ENCODE data around the gene SGMS2.

SGMS2 gene

DNA sequence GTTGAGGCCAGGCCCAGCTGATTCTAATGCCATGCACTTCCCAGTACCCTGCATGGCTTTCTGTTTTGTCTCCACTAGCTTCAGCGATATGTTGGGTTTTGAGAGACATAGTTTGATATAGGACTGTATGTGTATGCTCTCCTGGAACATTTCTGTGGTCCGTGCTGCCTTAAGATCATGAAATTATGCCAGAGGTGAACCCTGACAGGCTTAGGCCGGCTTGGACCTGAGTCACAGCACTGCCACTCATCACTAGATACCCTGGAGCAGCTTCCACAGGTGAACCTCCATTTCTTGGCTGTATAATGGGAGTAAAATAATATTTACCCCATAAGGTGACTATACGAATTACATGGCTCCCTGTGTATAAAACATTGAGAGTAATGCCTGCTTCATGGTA lies 6.4 kb downstream of the SGMS2 start:
- DNase-seq = no peak

DNA sequence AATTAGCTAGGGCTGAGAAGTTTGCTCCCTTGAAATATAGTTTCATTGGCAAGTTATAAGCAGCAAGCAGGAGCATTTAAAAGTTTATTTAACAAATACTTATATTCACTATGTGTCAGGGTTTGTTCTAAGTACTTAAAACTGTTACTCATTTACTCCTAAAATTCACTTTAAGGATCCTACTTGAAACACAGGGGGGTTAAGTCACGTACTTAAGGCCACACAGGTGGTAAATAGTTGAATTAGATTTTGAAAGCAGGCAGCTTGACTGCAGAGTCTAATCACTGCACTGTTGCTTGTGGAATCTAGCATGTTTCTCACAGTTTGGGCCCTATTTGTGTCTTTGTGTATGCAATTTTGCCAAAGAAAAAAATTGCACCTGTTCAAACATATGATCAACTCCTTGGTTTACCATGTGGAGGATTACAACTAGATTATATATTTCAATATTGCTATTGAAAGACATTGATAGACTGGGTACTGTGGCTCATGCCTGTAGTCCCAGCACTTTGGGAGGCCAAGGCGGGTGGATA lies 7.6 kb downstream of the SGMS2 start:
- no peak for DNase-seq

DNA sequence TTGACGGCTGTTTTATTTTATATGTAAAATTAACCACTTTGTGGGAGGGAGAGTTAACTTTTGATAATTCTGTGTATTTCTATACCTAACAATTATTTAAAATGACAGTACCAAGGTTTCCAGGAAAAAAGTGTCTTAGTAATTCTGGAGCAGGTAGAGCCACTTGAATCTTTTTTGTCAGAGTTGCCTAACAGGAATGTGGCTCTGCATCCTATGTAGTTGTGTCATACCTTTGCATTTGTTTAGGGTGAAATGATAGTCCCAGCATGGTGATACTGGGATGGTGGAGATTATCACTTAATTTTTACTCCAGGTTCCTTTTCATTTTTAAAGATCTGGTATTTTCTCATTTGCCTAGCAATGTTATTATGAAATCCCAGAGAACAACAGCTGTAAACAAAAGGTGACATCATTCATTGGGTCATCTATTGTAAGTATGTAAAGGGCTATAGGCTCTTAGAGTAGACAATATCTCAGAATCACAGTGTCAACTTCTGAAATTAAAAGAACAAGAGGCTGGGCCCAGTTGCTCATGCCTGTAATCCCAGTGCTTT lies 9.6 kb downstream of the SGMS2 start:
- DNase-seq = no peak

DNA sequence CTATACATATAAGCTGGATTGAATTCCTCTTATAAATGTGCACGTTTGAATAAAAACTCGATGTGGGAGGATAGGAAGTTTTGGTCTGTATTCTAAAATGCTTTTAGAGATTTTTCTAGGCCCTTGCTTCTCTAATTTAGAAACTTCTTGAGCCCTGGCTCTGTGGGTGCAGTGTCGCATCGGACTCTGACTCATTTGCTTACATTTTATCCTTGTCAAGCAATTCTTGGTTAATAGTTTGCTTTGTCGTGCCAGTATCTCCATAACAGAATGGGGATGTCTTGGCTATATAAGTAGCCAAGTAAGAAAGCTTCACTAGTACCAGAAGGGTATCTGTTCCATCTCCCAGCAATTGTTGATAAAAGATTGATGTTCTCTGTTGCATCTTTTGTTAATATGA lies 10.7 kb downstream of the SGMS2 start:
- no peak for DNase-seq

DNA sequence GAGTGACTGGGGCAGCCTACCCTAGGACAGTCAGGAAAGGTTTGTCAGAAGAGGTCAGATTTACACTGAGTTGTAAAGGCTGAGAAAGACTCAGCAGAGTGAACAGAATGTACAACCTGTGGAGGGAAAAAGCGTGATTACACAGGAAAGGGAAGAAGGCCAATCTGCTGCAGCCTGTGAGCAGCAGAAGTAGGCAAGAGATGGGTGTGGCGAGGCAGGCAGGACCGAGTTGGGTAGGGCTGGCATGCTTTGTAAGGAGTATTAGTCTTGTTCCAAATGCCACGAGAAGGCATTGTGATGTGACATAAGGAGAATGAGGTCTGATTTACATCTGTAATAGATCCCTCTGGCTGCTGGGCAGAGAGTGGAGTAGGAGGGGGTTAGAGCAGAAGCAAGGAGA lies 12.6 kb downstream of the SGMS2 start:
- no peak for DNase-seq

DNA sequence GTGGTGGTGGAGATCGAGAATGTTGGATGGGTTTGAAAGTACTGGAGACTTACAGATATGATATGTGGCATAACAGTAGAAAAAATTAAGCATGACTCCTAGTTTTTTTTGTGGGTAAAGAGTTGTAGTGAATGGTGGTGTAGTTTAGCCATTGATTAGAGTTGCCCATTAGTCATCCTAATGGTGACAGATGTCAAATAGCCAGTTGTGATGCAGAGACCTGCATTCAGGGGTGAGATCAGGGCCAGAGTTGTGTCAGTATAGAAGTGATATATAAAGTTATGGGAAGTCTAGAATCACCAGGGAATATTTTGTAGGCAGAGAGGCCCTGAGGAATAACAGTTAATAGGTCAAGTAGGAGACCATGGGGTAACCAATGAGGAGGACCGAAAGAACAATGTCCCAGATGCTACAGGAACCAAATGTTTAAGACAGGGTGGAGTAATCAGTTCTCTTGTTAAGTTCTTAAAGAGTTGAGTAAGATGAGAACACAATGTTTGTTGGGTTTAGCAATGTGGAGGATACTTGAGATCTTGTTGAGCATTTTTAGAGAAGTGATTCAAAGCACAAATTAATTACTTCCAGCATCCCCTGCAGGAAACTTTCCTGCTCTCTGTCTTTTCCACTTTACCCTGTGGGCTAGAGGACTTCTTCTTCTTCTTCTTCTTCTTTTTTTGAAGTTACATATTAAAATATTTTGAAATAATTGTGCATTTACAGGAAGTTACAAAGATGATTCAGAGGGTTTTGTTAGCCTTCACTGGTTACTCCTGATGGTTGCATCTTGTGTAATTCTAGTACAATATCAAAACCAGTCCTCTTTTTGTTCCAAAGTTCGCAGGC lies 13.3 kb downstream of the SGMS2 start:
- DNase-seq = no peak

DNA sequence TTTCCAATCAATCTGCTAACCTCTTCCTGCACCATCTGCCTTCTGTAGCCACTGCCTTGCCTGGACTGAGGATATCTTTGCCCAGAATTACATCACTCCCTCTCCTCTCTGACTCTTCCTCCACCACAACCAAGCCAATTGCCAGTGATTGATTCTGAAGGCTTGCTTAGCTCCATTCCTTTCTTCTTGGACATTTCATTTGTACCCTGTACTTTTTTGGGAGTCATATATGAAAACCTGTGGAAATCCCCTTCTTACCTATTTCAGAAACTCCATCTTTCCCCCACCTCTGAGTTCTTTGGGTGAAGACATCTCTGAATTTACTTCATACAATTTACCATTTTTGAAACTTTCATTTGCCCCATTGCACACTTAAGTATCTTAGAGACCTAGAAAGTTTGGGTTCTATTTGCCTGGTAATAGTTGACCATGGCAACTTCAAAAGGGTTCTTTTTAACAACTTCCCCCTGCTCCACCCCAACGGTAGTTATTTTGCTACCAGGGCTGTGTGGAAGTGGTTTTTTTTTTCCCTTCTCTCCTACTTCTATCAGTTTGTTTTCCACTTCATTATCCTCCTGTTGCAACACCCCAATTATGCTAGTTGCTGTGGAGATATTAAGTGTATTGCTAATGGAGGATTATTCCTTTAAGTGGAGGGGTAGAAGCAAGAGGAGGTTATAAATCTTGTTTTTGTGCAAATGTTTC lies 14.3 kb downstream of the SGMS2 start:
- DNase-seq = no peak

DNA sequence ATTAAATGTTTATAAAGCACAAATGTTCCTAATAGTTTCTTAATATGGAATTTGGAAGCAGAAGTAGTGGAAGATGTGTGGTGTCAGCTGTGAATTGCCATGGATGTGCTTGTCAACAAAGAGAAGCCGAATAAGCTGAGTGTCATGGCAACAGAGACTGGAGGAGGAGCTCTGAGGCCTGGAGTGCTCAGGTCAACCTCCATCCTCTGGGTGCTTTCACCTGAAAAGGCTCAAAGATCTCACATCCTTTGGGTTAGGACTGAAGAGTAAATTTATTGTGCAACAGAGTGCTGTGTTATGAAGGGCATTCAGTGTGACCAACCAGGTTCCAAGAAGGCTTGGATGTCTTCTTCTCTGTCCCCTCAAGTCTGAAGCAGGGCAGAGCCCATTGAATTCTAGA lies 18.7 kb downstream of the SGMS2 start:
- no peak for DNase-seq

DNA sequence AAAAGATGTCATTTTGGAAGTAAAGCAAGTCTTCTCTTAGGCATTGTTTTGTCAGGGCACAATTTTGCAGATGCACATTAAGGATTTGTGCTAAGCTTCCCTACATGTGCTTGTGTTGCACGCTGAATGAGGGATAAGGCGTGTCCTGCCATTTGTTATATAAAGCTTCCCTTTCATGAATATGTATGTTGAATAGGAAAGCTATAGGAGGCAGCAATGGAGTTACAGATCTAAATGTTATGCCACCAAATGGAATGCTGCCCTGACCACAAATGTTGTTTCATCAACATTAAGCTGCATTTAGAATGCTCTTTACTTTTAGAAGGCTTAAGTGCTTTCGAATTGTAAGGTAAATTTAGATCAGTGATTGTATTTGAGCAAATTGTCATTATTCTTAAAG lies 20.9 kb downstream of the SGMS2 start:
- no peak for DNase-seq

DNA sequence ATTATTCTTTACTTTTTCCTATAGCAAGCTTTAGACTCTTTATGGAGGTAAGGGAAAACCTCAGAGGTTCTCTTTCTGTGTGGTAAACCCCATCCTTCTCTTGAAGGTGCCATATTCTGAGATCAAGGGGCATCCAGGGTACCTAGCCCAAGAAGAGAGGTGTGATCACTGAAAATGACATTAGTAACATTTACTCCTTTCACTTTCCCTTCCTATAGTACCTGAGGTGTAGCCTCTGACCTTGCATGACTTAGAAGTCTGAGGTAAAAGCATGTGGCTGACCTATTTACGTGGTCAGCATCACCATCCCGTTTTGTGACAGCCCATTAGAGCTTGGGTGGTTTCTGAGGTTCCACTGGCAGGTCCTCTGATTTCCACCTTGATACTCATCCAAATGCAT lies 25.7 kb downstream of the SGMS2 start:
- DNase-seq = no peak

DNA sequence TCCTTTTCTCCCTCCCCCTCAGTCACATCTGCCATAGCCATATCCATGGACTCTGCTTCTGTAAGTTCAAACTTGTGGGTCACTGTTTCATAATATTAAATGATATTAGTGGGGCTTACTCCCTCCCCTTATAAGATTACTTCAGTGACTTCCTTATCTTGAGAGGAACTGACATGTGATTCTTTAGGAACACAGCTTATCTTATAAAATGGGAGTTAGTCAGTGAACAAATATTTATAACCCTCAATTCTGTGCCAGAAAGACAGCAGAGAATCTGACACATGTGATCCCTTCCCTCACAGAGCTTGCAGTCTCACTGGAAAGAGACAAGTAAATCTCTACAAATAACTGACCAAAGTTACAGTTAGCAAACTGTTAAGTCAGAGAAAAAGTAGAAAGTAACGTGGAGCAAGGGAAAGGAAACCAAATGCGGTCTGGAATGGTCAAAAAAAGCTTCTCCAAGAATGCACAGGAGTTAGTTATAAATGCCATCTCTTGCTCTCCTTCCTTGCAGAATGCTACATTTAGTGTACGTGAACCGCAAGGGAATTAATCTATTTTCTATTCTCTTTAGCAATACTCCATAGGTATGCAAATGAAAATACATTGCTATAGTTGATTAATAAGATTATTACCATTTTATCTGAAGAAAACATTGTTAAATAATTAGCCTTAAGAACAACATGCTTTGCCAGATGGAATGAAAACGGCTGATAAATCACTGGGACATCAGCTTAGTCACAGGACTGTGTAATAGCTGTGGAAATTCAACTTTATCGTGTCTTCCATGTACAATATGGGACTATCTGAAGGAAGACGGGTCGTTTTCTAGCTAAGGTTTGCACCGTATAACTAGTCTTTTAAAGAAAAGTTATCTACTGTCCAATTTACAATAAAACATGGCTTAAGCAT lies 29.0 kb downstream of the SGMS2 start:
- DNase-seq = no peak

DNA sequence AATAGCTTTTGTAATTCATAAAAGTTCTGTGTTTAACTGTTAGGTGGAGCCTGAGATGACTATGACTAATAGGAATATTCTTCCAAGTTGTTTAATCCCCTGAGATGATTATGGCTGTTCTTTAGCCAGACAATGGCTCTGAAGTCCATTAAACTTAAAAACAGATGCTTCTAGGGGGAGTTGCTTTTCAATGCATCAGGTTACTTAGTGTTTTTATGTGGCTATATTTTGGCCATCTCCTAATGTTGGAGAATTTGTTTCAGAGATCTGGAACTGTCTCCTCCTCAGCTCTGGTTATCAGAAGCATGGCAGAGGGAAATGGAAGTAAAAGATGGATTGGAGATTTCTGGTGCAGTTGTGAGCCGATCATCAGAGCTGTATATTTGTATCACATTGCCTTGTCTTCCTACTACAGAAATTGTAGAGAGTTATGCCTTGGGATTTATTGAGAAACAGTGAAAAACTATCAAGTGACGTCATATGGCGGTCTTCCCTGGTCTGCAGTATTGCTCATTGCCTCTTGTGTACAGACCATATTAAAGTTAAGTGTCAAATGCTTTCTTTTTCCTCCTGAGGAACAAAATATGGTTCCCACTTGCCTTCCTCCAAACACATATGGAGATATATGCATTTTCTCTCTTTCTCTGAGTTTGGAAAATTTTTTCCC lies 29.8 kb downstream of the SGMS2 start:
- DNase-seq = no peak

DNA sequence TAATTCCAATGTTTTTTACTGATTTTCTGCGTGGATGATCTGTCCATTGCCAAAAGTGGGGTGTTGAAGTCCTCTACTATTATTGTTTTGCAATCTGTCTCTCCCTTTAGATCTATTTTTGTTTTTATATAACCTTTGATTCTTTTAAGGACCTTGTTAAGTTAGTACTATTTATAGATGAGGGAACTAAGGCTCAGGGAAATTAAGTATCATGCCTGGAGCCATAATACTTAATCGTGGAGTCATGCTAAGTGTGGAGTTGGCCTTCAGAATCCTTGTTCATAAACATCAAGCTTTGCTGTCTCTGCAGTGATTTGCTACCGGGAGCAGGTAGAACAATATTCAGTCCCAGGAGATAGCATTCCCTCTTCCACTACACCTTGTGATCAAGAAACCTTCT lies 31.0 kb downstream of the SGMS2 start:
- no peak for DNase-seq

DNA sequence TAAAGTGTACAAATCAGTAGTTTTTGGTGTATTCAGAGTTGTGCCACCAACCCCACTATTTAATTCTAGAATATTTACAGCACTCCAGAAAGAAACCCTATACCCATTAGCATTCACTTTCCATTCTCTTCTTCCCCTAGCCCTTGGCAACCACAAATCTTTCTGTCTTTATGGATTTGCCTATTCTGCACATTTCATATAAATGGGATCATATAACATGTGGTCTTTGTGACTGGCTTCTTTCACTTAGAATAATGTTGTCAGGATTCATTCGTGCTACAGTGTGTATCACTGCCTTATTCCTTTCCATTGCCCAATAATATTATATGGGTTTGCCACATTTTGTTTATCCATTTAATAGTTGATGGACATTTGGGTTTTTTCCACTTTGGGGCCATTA lies 32.2 kb downstream of the SGMS2 start:
- no peak for DNase-seq

DNA sequence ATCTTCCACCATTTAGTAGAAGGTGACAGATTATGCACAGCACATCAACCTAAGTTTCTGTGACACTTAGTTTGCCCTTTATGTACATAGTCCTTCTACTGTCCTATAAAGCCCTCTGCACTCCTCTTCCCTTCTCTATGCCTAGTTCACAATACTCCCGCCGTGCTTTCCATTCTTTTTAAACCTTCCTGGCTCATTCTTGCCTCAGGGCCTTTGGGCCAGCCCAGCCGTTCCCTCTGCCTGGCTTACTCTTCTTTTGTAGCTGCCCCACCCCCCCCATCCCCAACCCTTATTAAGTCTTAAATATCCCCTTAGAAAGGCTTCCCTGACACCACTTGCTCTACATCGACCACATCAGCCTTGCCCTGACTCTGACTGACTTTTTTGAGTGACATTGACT lies 33.0 kb downstream of the SGMS2 start:
- DNase-seq = no peak

DNA sequence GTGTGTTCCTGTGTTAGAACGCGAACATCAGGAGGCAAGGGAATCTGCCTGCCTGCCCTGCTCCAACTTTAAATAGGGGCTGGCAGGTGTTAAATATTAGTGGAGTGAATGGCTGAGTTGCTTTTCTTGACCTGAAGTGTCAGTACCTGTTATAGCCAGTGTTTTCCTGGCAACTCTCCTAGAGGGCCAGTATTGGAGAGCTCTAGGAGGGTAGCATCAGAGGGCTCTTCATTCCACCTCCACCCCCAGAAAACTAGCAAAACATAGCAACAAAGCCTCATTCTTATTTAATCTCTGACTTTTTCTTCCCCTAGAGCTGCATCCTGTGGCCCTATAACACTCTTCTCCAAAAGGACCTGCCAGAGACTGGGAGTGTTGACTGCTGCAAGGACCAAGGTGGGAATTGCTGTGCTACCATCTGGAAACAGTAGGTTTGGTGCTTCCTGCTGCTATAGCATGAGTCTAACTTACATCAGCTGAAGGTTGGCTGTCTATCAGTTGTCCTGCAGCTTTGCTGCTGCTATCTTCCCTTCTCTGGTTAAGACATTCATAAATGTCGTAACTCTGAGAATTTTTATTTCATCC lies 33.5 kb downstream of the SGMS2 start:
- DNase-seq = no peak

DNA sequence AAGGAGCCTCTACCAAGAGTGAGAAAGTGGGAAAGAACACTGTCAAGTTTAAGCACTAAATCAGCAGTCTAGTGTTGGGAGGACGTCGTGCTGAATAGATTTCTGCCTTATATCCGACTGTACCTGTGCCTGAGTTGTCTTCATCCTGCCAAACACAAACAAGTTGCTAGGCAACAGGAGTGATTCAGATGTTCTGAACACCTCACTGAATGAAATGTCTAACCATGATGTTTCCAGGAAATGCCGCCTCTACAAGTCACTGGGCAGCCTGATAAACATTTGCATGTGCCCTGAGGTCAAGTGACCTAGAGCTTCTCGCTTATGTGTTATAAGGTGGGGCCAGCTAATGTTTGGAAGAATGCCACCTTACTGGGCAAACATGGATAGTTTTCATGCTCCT lies 37.9 kb downstream of the SGMS2 start:
- no peak for DNase-seq

DNA sequence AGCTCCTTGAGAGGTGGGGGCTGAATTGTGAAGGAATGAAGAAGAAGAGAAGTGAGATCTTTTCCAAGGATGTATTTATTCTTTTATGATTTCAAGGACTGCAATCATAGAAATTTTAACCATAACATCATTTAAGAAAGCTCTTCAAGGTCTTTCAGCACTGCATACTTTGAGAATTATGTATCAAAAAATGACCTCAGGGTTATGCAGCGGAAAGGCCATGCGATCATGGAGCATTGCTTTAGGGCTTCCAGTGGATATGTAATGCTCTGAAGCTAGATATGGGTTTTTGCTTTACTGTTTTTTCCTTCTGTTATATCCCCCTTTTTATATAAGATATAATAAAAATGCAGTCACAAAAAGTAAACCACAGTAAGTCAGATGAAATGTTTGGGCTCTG lies 38.7 kb downstream of the SGMS2 start:
- no peak for DNase-seq

DNA sequence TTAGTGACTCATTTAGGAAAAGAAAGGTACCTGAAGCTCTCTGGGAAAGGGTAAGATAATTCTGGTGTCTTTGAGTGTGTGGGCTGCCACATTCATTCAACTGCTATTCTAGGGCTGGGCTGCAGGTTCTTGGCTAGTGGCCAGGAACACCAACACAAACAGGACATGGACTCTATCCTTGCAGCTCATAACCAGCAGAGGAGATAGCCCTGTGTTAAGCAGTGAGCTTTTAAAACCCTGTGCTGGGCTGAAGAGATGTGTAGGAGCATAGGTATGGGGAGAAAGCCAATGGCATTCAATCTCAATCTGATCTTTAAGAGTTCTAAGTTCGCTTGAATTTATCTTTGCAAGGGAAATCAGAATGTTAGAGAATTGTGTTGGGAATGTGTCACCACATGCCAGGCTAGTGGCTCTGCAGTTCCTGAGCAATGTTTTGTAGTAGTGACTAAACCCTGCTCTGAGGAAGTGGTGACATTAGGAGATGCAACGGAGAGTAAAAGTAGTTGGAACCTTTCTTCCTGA lies 39.2 kb downstream of the SGMS2 start:
- no peak for DNase-seq

DNA sequence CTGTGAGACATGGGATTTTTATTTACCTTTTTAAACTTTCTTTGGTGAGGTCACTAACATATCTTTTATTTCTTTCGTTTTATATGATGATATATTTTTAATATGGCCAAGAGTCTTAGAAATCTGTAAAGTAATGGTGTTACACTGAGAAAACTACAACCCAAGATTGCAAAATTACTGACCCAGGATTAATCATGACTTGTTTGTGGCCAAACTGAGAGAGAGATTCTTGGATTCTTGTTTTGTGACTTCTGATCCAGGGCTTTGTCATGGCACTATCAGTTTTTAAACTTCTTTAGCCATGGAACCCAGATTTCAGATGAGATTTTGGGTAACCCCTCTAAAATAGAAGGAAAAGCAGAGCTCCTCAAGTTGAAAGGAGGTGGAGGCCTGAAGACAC lies 42.0 kb downstream of the SGMS2 start:
- DNase-seq = no peak

DNA sequence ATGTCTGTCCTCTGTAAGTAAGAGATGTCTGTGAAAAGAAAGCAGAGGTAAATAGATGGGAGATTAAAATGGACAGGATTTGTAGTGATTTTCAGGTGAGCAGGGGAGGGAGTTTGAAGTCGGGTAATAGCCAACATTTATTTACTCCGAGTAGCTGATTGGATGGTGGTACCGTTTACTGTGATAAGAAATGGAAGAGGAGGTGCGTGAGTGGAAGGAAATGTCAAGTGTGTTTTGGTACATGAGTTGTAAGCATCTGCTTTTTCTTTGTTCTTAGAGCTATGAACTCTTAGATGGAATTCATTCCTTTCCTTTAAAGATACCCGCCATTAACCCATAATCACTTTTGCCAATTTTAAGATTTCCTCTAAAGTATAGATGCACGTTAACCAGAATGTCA lies 45.5 kb downstream of the SGMS2 start:
- no peak for DNase-seq

Measured in activated gamma-delta T cell (primary cell).